CD4-positive, alpha-beta T cell treated with Interleukin-12 subunit alpha and Interleukin-12 subunit beta, for 1 hour (primary cell): ENCODE measurements around the gene SLC49A3.
A peak's percentile ranks its signal among the peaks of the same experiment; 100 is the strongest.
"Not testable (repeated sequence)": the region's sequence is repeated elsewhere in the genome, so short reads cannot be mapped to it uniquely, and the experiment has no call there.

ENCODE experiments used
- DNase-seq: peaks from one replicate; pipeline ENCODE4 v3.0.0-alpha.2; 2020

The SLC49A3 gene

GRCh38 chr4:680091-680490, 8.9 kb downstream of the SLC49A3 start:
- no peak for DNase-seq

- no peak for DNase-seq
These were observed 9.3 kb downstream of the SLC49A3 start for GRCh38 chr4:679629-680028.

- DNase-seq: no peak
These were observed 9.9 kb downstream of the SLC49A3 start for GRCh38 chr4:679104-679481.

- DNase-seq: no peak
These were observed 10.4 kb downstream of the SLC49A3 start for GRCh38 chr4:678331-679103.

GRCh38 chr4:677431-678293, 11.3 kb downstream of the SLC49A3 start:
- DNase-seq: peak; percentile 43

GRCh38 chr4:676871-677235, 12.1 kb downstream of the SLC49A3 start:
- DNase-seq: no peak

GRCh38 chr4:675980-676870, 12.7 kb downstream of the SLC49A3 start:
- DNase-seq: no peak

GRCh38 chr4:675036-675882, 13.7 kb downstream of the SLC49A3 start:
- DNase-seq: no peak

GRCh38 chr4:674172-675035, 14.5 kb downstream of the SLC49A3 start, which contains the start of the genes ATP5ME and MYL5:
ATP5ME (minus strand) TSS chr4:674276; CDS start chr4:674247, 29 bp downstream.
MYL5 (plus strand) TSS chr4:674542; CDS start chr4:678027, 3,485 bp downstream.
- DNase-seq: peak; percentile 98

GRCh38 chr4:673349-674091, 15.4 kb downstream of the SLC49A3 start:
- no peak for DNase-seq

- no peak for DNase-seq
These were observed 17.2 kb downstream of the SLC49A3 start for GRCh38 chr4:671769-672168.

GRCh38 chr4:669806-670559, 19.0 kb downstream of the SLC49A3 start:
- DNase-seq: not testable (repeated sequence)

GRCh38 chr4:668219-668618, 20.7 kb downstream of the SLC49A3 start:
- not testable (repeated sequence) for DNase-seq

- DNase-seq: no peak
These were observed 21.4 kb downstream of the SLC49A3 start for GRCh38 chr4:667545-667925.

GRCh38 chr4:666822-667544, 22.0 kb downstream of the SLC49A3 start:
- DNase-seq: no peak

GRCh38 chr4:666436-666810, 22.5 kb downstream of the SLC49A3 start:
- no peak for DNase-seq

GRCh38 chr4:665751-666435, 23.1 kb downstream of the SLC49A3 start:
- DNase-seq: no peak

GRCh38 chr4:665381-665750, 23.6 kb downstream of the SLC49A3 start:
- no peak for DNase-seq
